Activated T-cell treated with anti-CD3 and anti-CD28 coated beads, Interleukin-2, amount 50 U/mL, for 24 hours (primary cell): ENCODE data around the gene ALG3.

Source experiments
- DNase-seq: peaks from one replicate; pipeline ENCODE4 v3.0.0-alpha.2; 2020
- H3K27ac Mint-ChIP-seq: 2 replicates; pipeline ENCODE4 v1.8.0; 2020; ENCODE audit warnings: mild to moderate bottlenecking, mixed read lengths
- H3K27me3 Mint-ChIP-seq: 2 replicates; pipeline ENCODE4 v1.8.0; 2020; ENCODE audit warnings: mixed read lengths
- H3K36me3 Mint-ChIP-seq: 2 replicates; pipeline ENCODE4 v1.8.0; 2020; ENCODE audit warnings: low read depth, mixed read lengths
- H3K4me1 Mint-ChIP-seq: 2 replicates; pipeline ENCODE4 v1.8.0; 2020; ENCODE audit warnings: low read depth, mixed read lengths
- H3K4me3 Mint-ChIP-seq: 2 replicates; pipeline ENCODE4 v1.8.0; 2020; ENCODE audit warnings: mild to moderate bottlenecking, moderate library complexity, mixed read lengths
- H3K9me3 Mint-ChIP-seq: 2 replicates; pipeline ENCODE4 v1.8.0; 2020; ENCODE audit warnings: mixed read lengths

Gene ALG3

GRCh38 chr3:184211297-184211696 is 37.5 kb downstream of the ALG3 start:
- Mint-ChIP-seq H3K9me3 (no peaks in the 10 kb centered on the region), H3K27ac (no peak overlapping the region), H3K4me1 (no peaks in the 10 kb centered on the region), H3K36me3 (no peaks in the 10 kb centered on the region), H3K4me3 (no peak overlapping the region), H3K27me3 (peaks cover 18% of the 10 kb centered on the region)
- DNase-seq, result no peak

GRCh38 chr3:184209146-184209923 is 39.4 kb downstream of the ALG3 start:
- DNase-seq, result no peak
- Mint-ChIP-seq H3K27me3 (peaks cover 17% of the 10 kb centered on the region), H3K27ac (no peak overlapping the region), H3K9me3 (no peaks in the 10 kb centered on the region), H3K4me1 (no peaks in the 10 kb centered on the region), H3K4me3 (no peak overlapping the region), H3K36me3 (no peaks in the 10 kb centered on the region)

GRCh38 chr3:184203526-184203925 is 45.2 kb downstream of the ALG3 start:
- no peaks in the 10 kb centered on the region for H3K9me3 Mint-ChIP-seq
- no peak overlapping the region for H3K27ac Mint-ChIP-seq
- peaks cover 17% of the 10 kb centered on the region for H3K27me3 Mint-ChIP-seq
- H3K36me3 Mint-ChIP-seq, result no peaks in the 10 kb centered on the region
- H3K4me3 Mint-ChIP-seq, result no peak overlapping the region
- no peaks in the 10 kb centered on the region for H3K4me1 Mint-ChIP-seq
- no peak for DNase-seq

- H3K4me3 Mint-ChIP-seq, result no peak overlapping the region
- H3K9me3 Mint-ChIP-seq, result no peaks in the 10 kb centered on the region
- no peak for DNase-seq
- no peak overlapping the region for H3K27ac Mint-ChIP-seq
- H3K27me3 Mint-ChIP-seq, result peaks cover 3% of the 10 kb centered on the region
- H3K36me3 Mint-ChIP-seq, result peaks cover 8% of the 10 kb centered on the region
- H3K4me1 Mint-ChIP-seq, result no peaks in the 10 kb centered on the region
Observed at GRCh38 chr3:184200825-184201224, 47.9 kb downstream of the ALG3 start.

GRCh38 chr3:184198509-184198908 is 50.3 kb downstream of the ALG3 start:
- Mint-ChIP-seq H3K27ac (no peak overlapping the region), H3K4me1 (no peaks in the 10 kb centered on the region), H3K9me3 (no peaks in the 10 kb centered on the region), H3K4me3 (no peak overlapping the region), H3K27me3 (no peaks in the 10 kb centered on the region), H3K36me3 (peaks cover 31% of the 10 kb centered on the region)
- DNase-seq, result no peak

- peaks cover 51% of the 10 kb centered on the region for H3K36me3 Mint-ChIP-seq
- DNase-seq, result no peak
- no peaks in the 10 kb centered on the region for H3K4me1 Mint-ChIP-seq
- no peaks in the 10 kb centered on the region for H3K27me3 Mint-ChIP-seq
- H3K9me3 Mint-ChIP-seq, result no peaks in the 10 kb centered on the region
- H3K4me3 Mint-ChIP-seq, result no peak overlapping the region
- H3K27ac Mint-ChIP-seq, result no peak overlapping the region
Observed at GRCh38 chr3:184196536-184196935, 52.2 kb downstream of the ALG3 start.

GRCh38 chr3:184193991-184194539 is 54.7 kb downstream of the ALG3 start:
- DNase-seq, result no peak
- Mint-ChIP-seq H3K4me3 (no peak overlapping the region), H3K27me3 (no peaks in the 10 kb centered on the region), H3K9me3 (no peaks in the 10 kb centered on the region), H3K27ac (peak overlapping the region; percentile 22), H3K36me3 (peaks cover 75% of the 10 kb centered on the region), H3K4me1 (peaks cover 6% of the 10 kb centered on the region)

- no peak for DNase-seq
- peaks cover 13% of the 10 kb centered on the region for H3K4me1 Mint-ChIP-seq
- no peaks in the 10 kb centered on the region for H3K27me3 Mint-ChIP-seq
- H3K27ac Mint-ChIP-seq, result peak overlapping the region; percentile 41
- H3K9me3 Mint-ChIP-seq, result no peaks in the 10 kb centered on the region
- H3K4me3 Mint-ChIP-seq, result no peak overlapping the region
- H3K36me3 Mint-ChIP-seq, result peaks cover 87% of the 10 kb centered on the region
Observed at GRCh38 chr3:184192889-184193288, 55.9 kb downstream of the ALG3 start.
